ENCODE data around the gene SWSAP1.

DNA sequence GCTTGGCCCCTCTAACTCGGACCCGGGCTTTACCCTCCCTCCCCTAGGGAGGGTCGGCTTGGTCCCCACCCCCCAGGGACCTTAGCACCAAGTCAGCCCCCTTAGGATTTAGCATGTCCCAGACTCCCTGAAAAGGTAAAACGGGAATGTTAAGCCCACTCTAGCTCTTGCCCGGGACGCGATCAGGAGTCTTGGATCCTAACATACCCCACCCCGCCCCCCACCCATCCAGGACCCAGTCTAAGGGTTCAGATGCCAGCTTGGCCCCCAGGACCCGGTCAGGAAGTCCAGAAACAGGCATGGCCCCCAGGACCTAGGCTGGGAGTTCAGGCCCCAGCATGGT lies 9.2 kb downstream of the SWSAP1 start:
- no peak for TF ChIP-seq CTCF (conservative IDR thresholded peaks at IDR 0.05 in 1 of 2, IDR thresholded peaks at IDR 0.05 in 1 of 2; ENCODE audit: low read depth in 1 of 2, low read length in 2 of 2)
- no peak for TF ChIP-seq EZH2 (IDR thresholded peaks at IDR 0.05; ENCODE audit: low read length, missing control alignments)

Measured in fibroblast of lung (primary cell).